Osteoblast (primary cell): ENCODE measurements around the gene RARA. TPM values are rescaled to one million over a fixed set of nuclear protein-coding genes. Genes with fewer than 3 reads are reported as not detected.
A peak's percentile ranks its signal among the peaks of the same experiment; 100 is the strongest.

ENCODE experiments used
- DNase-seq: peaks from one replicate; pipeline ENCODE4 v3.0.0; 2011; ENCODE audit warnings: low spot score, mixed read lengths; ENCODE audit not compliant: insufficient read length; ENCODE audit errors: missing footprints
- H2AFZ ChIP-seq: 2 replicates; pipeline ENCODE4 v1.6.0; 2011; ENCODE audit warnings: mild to moderate bottlenecking, low read length
- H3K27ac ChIP-seq: 2 replicates; pipeline ENCODE4 v1.5.1; 2011; ENCODE audit warnings: mild to moderate bottlenecking, low read depth, low read length, moderate library complexity
- H3K27me3 ChIP-seq: 2 replicates; pipeline ENCODE4 v1.6.0; 2012; ENCODE audit warnings: mild to moderate bottlenecking, control low read depth, inconsistent platforms, low read length, moderate library complexity; ENCODE audit not compliant: insufficient read depth
- H3K36me3 ChIP-seq: 2 replicates; pipeline ENCODE4 v1.5.1; 2011; ENCODE audit warnings: mild to moderate bottlenecking, low read length, control low read depth, moderate library complexity; ENCODE audit not compliant: insufficient read depth
- H3K4me1 ChIP-seq: 2 replicates; pipeline ENCODE4 v1.5.1; 2011; ENCODE audit warnings: mild to moderate bottlenecking, low read length, control low read depth, moderate library complexity; ENCODE audit not compliant: insufficient read depth
- H3K4me2 ChIP-seq: 2 replicates; pipeline ENCODE4 v1.6.0; 2011; ENCODE audit warnings: mild to moderate bottlenecking, low read length; ENCODE audit not compliant: insufficient read depth
- H3K4me3 ChIP-seq: fragments of 200-600 bp; sonication (generic); 3 replicates; pipeline ENCODE4 v1.5.1; 2012; ENCODE audit warnings: mild to moderate bottlenecking, low read length, inconsistent platforms; ENCODE audit not compliant: insufficient read depth
- H3K79me2 ChIP-seq: 2 replicates; pipeline ENCODE4 v1.6.0; 2012; ENCODE audit warnings: mild to moderate bottlenecking, low read length, control low read depth, inconsistent platforms; ENCODE audit not compliant: insufficient read depth
- H3K9me3 ChIP-seq: 2 replicates; pipeline ENCODE4 v1.5.1; 2011; ENCODE audit warnings: low read depth, low read length, control low read depth
- H4K20me1 ChIP-seq: 2 replicates; pipeline ENCODE4 v1.6.0; 2012; ENCODE audit warnings: mild to moderate bottlenecking, low read length, control low read depth; ENCODE audit not compliant: insufficient read depth
- CTCF ChIP-seq: IDR thresholded peaks from 2 replicates; pipeline ENCODE4 v1.5.1; 2011; ENCODE audit warnings: mild to moderate bottlenecking, low read depth, low read length, moderate library complexity; ENCODE audit errors: extremely low read depth
- total RNA-seq: library from RNA; depleted of rRNA; stranded (reverse); fragments of >200 nt; gene quantifications from 2 replicates; pipeline ENCODE4 v1.2.3, GENCODE V29; 2012

The RARA gene
- total RNA-seq, 1 donor = 31.1 TPM

GRCh38 chr17:40338058-40338457 is 29.1 kb downstream of the RARA start:
- H2AFZ ChIP-seq = no peak overlapping the region
- H3K9me3 ChIP-seq = no peaks in the 10 kb centered on the region
- no peaks in the 10 kb centered on the region for H3K27me3 ChIP-seq
- peaks cover 78% of the 10 kb centered on the region for H3K79me2 ChIP-seq
- H4K20me1 ChIP-seq = peaks cover 26% of the 10 kb centered on the region
- H3K4me3 ChIP-seq = no peak overlapping the region
- no peak overlapping the region for H3K4me2 ChIP-seq
- TF ChIP-seq CTCF = no peak
- H3K4me1 ChIP-seq = peaks cover 33% of the 10 kb centered on the region
- peaks cover 9% of the 10 kb centered on the region for H3K36me3 ChIP-seq
- no peak for DNase-seq
- H3K27ac ChIP-seq = no peak overlapping the region

GRCh38 chr17:40338941-40339649 is 30.1 kb downstream of the RARA start:
- TF ChIP-seq CTCF = no peak
- Histone ChIP-seq H3K9me3 (no peaks in the 10 kb centered on the region), H2AFZ (no peak overlapping the region), H3K4me3 (no peak overlapping the region), H3K4me2 (no peak overlapping the region), H3K27me3 (no peaks in the 10 kb centered on the region), H3K79me2 (peaks cover 78% of the 10 kb centered on the region), H3K4me1 (peaks cover 39% of the 10 kb centered on the region), H3K36me3 (peaks cover 5% of the 10 kb centered on the region), H3K27ac (no peak overlapping the region), H4K20me1 (peaks cover 35% of the 10 kb centered on the region)
- DNase-seq = no peak

GRCh38 chr17:40340327-40340726 is 31.3 kb downstream of the RARA start:
- Histone ChIP-seq H3K27me3 (no peaks in the 10 kb centered on the region), H3K79me2 (peaks cover 80% of the 10 kb centered on the region), H2AFZ (no peak overlapping the region), H4K20me1 (peaks cover 40% of the 10 kb centered on the region), H3K4me3 (no peak overlapping the region), H3K27ac (peak overlapping the region; percentile 79), H3K36me3 (peaks cover 5% of the 10 kb centered on the region), H3K9me3 (no peaks in the 10 kb centered on the region), H3K4me1 (peaks cover 40% of the 10 kb centered on the region), H3K4me2 (no peak overlapping the region)
- DNase-seq = no peak
- no peak for TF ChIP-seq CTCF

- Histone ChIP-seq H3K27ac (peak overlapping the region; percentile 79), H4K20me1 (peaks cover 47% of the 10 kb centered on the region), H3K4me1 (peaks cover 43% of the 10 kb centered on the region), H3K4me3 (peak overlapping the region; percentile 81), H3K36me3 (peaks cover 5% of the 10 kb centered on the region), H2AFZ (no peak overlapping the region), H3K79me2 (peaks cover 82% of the 10 kb centered on the region), H3K27me3 (no peaks in the 10 kb centered on the region), H3K4me2 (peak overlapping the region; percentile 92), H3K9me3 (no peaks in the 10 kb centered on the region)
- peak; percentile 94 for DNase-seq
- TF ChIP-seq CTCF = no peak
Observed at GRCh38 chr17:40340880-40341807, 32.2 kb downstream of the RARA start.
